A673 (cell line): Measurements from ENCODE around the gene HDDC2.

ENCODE experiments used
- EZH2 ChIP-seq: fragments of 200-600 bp; sonication (generic); IDR thresholded peaks from 2 replicates; pipeline ENCODE4 v1.6.1; 2017; ENCODE audit warnings: borderline replicate concordance, low read depth, mild to moderate bottlenecking, mixed read lengths, antibody characterized with exemption, low read length; ENCODE audit not compliant: poor library complexity, severe bottlenecking
- TF ChIP-seq, protein P1 (sequence below): fragments of 300-800, 200-600 bp; sonication (generic); conservative IDR thresholded peaks from 2 replicates; pipeline ENCODE4 v1.5.1; 2017; ENCODE audit warnings: low read depth, mild to moderate bottlenecking, antibody characterized with exemption, low read length, moderate library complexity, mixed read lengths

DNA sequence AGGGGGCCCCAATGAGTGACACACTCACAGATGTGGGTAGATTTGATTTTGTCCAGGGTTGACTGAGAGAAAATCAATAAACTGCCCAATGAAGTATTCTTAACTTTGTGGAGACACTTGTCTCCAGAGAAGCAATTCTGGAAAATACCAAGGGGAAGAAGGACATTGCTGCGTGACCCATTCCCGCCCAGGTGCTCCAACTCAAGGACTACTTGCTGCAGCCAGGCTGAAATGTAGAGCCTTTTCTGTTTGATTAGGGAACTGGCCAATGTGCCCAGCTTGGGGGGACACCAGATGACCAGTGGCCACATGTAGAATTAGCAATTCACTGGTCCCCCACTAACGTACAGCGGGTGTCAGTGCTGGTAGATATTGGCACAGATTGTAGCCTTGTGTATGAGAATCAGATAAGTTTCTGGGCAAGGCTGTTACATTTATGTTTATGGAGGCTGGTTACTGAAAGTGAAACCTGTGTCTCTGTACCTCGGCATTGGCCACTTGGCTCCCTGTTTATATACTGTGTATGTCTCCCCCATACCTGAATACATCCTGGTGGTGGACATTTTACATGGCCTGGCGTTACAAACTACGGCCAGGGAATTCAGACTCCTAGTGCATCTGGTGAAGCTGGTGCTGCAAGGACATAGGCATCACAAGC, 32.3 kb downstream of the HDDC2 start:
- TF ChIP-seq, protein P1, sequence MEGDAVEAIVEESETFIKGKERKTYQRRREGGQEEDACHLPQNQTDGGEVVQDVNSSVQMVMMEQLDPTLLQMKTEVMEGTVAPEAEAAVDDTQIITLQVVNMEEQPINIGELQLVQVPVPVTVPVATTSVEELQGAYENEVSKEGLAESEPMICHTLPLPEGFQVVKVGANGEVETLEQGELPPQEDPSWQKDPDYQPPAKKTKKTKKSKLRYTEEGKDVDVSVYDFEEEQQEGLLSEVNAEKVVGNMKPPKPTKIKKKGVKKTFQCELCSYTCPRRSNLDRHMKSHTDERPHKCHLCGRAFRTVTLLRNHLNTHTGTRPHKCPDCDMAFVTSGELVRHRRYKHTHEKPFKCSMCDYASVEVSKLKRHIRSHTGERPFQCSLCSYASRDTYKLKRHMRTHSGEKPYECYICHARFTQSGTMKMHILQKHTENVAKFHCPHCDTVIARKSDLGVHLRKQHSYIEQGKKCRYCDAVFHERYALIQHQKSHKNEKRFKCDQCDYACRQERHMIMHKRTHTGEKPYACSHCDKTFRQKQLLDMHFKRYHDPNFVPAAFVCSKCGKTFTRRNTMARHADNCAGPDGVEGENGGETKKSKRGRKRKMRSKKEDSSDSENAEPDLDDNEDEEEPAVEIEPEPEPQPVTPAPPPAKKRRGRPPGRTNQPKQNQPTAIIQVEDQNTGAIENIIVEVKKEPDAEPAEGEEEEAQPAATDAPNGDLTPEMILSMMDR = no peak
- TF ChIP-seq EZH2 = no peak
